Kasumi-1 (cell line): ENCODE results near the gene CD101.
A peak's percentile ranks its signal among the peaks of the same experiment; 100 is the strongest.

ENCODE experiments used
- DNase-seq, 2 experiments: peaks; one replicate each; lab custom pipeline; 2025; lab: John Stamatoyannopoulos, UW

CD101 gene

DNA sequence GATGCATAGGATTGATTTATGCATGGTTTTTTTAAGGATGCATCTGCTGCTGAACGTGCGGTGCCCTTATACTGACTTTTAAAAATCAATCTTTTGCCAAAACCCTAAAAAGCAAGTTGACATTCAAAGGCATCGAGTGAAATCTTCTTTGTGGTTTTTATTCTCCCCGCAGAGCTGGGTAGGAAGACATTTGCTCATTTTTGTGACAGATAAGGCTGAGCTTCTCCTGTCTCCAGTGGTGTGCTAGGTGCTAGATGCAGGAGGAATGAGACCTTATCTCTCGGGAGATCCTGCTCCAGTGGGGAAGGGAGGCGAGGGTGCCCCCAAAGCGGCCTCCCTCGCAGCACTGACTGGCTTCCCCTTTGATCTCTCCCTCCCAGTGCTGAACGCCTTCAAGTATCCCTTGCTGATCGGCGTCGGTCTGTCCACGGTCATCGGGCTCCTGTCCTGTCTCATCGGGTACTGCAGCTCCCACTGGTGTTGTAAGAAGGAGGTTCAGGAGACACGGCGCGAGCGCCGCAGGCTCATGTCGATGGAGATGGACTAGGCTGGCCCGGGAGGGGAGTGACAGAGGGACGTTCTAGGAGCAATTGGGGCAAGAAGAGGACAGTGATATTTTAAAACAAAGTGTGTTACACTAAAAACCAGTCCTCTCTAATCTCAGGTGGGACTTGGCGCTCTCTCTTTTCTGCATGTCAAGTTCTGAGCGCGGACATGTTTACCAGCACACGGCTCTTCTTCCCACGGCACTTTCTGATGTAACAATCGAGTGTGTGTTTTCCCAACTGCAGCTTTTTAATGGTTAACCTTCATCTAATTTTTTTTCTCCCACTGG, 14.9 kb upstream of the CD101 start:
- peak; percentile 20 to 30 for DNase-seq

DNA sequence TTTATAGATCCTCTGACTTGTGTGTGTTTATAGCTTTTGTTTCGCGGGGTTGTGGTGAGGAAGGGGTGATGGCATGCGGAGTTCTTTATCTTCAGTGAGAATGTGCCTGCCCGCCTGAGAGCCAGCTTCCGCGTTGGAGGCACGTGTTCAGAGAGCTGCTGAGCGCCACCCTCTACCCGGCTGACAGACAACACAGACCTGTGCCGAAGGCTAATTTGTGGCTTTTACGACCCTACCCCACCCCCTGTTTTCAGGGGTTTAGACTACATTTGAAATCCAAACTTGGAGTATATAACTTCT, 14.4 kb upstream of the CD101 start:
- DNase-seq: no peak

DNA sequence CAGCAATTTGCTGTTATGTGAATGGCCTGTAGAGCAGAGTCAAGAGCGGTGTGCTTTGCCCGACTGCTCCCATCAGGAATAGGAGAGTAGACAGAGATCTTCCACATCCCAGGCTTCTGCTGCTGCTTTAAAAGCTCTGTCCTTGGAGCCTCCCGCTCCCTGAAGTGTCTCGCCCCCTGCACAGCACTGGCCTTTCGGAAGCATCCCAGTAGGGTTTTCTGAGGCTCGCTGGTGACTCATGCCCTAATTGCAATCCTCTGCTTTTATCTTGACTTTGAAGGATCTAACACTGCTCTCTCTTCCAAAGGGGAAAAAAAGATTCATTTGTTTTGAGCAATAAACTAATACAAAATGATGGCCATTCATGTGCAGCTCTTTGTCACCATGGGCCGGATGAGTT, 13.3 kb upstream of the CD101 start:
- no peak for DNase-seq

DNA sequence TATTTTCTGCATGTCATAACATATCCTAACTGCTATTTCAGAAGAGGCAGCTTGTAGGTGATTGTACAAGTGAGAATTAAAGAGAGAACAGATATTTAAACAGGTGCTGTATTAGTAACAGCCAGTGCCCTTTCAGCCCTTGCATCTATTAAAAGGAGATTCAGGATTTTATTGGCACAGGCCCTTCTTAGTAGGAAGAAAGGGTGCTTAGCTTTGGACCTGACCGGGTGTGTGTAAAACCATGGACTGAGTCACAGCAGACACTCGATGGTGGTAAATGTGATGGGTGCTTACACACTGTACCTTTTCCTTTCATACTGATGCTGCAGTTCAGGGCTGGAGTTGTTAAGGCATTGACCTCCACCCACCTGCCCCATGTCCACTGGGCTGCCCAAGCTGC, 12.7 kb upstream of the CD101 start:
- no peak for DNase-seq

DNA sequence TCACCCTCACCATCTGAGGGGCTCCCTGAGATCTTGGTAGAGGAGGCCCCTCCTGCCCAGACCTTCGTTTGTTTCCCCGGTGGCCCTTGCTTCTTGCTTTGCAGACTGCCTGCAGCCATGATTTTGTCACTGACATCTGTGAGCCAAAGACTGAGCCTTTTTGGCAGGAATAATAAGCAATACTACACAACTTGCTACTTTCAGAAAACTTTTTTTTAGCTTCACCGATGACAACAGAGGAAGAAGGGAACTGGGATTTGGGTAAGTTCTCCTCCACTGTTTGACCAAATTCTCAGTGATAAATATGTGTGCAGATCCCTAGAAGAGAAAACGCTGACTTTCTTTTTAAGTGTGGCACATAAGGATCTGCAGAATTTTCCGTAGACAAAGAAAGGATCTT, 11.7 kb upstream of the CD101 start:
- no peak for DNase-seq

DNA sequence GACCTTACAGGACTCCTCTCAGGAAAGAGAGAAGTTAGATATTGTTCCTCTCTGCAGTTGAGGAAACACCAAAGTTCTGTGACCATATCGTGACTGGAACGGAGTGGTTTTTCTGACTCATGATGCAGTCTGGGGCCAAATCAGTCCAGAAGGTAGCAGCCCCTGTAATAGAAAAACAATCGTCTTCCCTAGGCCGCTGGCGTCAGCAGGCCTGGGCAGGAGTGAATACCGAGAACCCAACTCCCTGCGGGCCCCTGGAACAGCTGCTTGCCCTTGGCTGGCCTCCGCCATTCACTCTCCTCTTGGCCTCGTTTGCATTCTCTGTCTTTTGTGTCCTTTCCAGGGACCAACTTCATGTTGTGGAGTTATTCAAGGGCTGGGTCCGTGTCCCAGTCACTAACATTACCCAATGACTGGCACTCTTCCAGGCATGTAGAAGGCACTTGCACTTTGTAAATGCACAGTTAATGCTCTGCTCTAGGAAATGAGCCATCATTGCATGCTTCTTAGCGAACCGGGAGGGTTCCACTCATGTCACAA, 10.9 kb upstream of the CD101 start:
- DNase-seq: peak; percentile 36 to 58

DNA sequence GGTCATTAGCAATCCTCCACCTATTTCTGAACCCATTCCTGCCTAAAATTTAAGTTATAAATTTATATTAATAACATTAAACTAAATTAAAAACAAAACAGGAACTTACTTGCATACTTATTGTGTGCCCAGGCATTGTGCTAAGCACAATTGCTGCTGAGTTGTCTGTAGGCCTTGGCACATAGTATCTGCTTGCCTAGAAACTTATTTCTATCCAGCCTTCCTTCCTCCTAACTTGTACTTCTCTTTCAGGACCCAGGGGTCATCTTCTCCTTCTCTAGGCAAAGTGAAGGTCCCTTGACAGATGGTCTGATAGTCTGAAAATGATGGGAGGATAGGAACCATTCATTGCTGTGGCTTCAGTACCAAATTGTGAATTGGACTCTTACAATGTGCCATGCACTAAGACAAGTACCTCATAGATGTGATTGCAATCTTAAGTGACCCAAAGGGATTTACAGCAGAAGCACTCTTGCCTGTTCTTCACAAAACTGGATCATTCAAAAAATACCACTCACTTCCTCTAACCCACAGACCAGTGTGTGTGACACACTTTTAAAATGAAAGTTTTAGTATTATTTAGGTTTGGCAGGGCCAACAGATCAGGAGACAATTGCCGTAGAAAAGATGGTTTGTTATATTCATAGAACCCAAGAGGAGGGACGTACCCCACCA, 10.3 kb upstream of the CD101 start:
- peak in 1 of 2 experiments; percentile 11 for DNase-seq

DNA sequence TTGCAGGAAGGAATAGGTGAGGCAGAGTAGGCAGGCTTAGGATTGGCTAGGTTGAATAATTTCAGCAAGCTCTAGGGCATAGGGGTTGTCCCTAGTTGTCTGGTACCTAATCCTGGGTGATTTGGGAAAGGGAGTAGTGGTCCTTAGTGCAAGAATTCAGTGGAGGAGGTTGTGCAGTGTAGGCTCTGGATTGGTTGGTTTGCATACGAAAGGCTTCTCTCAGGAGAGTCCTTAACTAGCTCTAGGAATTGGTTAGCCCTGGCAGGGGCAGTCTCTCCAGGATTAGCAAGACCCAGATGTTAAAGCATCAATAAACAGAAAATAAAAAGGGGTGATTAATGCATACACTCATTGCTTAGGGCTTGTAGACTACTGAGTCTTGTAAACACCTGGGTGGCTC, 9.6 kb upstream of the CD101 start:
- no peak for DNase-seq

DNA sequence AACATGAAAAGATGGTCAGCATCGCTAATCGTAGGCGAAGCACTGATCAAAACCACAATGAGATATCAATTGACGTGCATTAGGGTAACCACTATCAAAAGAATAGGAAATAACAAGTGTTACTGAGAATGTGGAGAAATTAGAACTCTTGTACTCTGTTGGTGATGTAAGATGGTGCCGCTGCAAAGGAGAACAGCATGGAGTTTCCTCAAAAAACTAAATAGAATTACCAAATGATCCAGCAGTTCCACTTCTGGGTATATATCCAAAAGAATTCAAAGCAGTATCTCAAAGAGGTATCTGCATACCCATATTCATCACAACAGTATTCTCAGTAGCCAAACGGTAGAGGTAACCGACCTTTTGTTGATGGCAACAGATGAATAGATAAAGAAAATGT, 8.3 kb upstream of the CD101 start:
- DNase-seq: no peak

DNA sequence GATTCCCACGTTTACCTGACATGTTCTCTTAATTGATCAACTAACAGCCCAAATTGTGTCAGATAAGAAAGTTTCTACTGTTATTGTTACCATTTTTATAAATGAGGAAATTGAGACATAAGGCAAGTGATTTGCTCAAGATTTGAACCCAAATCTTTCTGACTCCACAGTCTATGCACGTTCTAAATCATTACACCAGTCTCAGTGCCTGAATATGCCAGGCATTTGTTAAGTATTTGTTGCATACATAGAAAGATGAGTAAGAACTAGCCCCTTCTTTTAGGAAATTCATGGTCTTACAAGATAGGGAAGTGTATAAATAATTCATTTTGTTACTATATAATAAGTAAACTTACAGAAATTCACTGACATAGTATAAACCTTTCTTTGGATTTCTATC, 7.1 kb upstream of the CD101 start:
- no peak for DNase-seq

DNA sequence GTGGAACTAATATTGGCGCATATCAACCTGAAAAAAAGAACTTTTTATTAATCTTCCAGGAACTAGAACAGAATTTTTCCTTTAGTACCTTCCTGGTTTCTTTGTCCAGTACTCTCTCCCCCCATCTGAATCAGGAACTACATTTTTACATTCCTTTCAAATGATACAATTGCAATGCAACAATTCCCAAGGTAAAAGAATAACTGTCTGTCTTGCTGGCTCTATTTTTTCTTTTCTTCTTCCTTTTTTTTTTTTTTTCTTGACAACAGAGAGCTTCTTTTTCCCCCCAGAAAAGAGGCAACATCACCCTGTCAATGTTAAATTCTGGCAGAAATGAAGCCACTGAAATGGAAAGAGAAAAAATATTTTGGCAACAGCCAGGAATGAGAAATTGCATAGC, 4.5 kb upstream of the CD101 start:
- DNase-seq: no peak

DNA sequence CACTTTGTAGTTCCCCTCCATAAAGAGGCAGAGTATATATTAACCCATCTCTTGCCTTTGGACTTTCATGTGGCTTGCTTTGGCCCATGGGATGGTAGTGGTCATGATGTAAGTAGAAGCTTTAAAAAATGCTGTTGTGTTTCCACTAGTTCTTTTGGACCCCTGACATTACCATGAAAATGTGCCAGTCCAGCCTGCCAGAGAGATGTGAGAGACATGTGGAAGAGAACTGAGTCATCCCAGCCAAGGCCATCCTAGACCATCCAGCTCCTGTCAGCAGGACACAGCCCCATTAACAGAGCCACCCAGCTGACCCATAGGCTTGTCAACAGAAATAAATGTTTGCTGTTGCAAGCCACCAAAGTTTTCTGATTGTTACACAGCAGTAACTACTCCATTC, 3.9 kb upstream of the CD101 start:
- DNase-seq: no peak

DNA sequence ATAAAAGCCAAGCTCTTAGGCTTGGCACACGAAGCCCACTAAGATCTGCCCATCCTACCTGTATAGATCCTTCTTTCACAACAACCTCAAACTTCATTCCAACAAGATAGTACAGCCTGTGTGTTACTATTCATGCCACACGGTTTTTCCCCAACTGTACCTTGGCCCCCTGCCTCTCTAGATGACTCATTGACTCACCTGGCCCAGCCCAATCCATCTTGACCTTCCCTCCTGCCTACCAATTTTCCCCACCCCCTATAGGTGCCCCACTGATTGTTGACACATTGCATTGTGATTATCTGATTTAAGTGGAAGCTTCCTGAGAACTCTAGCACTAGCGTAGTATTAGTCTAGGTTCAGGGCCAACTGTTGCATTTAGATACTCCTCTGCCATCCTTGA, 2.0 kb upstream of the CD101 start:
- no peak for DNase-seq

DNA sequence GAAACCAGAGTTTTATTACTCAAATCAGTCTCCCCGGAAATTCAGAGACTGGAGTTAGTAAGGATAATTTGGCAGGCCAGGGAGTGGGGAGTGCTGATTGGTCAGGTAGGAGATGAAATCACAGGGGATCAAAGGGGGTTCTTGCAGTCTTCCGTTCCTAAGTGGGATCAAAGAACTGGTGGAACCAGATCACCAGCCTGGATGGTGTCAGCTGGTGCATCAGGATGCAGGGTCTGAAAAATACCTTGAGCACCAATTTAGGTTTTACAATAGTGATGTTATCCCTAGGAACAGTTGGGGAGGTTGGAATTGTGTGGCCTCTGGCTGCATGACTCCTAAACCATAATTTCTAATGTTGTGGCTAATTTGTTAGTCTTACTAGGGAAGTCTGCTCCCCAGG, 1.4 kb upstream of the CD101 start:
- DNase-seq: no peak

DNA sequence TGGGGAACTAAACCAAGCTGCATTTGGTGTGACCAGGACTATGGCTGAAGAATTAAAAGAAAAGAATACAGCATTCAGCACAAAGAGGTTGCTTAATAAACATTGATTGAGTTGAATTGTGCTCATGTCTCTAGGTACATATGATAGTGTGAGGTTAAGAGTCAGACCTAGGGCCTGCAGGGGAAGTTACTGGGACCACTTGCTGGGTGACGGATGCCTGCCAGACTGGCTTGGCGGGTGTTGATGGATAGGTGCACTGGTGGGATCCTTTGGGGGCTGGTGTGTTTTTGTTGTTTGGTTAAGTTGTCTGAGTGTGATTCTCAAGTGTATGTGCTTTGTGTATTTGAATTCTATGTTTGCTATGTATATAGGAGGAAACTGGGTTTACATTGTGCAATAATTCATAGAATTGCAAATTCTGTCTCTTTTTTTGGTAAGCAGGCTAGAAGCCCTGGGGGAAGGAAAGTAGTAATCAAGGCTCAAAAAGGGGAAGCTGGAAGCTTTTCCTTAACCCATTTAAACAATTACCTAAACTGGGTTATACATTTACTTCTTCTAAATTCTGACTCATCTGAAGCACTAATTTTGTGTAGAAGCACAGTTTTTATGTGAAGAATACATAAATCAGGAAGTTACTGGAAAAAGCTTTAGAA, 1.8 kb downstream of the CD101 start:
- peak; percentile 89 to 90 for DNase-seq

DNA sequence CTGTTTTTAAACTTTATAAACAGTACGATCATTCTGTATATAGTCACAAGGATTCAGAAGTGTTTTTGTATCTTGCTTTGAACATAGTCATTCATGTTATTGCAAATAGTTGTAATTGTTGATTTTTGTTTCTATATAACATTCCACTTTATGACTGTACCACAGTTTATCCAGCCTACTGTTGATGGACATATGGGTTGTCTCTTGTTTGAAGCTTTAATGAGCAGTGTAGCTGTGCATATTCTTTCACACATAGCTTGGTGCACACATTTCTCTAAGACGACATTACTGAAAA, 6.1 kb downstream of the CD101 start:
- no peak for DNase-seq

DNA sequence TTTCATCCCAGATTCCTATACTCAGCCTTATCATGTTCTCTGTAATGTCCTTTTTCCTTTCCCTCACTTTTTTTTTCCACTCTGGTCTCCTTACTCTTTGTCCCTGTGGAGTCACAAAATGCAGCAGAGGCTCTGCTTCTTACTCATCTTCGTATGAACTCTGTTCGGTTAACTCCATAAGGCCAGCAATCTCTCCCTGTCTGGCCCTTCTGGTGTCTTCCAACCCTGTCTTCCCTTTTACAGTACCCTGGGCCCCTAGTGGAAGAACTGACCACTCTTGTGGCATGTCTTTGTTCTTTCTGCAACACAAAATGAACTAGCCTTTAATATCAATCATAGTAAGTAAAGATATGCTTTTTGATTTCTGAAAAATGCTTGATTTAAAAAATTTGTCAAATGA, 7.1 kb downstream of the CD101 start:
- DNase-seq: no peak

DNA sequence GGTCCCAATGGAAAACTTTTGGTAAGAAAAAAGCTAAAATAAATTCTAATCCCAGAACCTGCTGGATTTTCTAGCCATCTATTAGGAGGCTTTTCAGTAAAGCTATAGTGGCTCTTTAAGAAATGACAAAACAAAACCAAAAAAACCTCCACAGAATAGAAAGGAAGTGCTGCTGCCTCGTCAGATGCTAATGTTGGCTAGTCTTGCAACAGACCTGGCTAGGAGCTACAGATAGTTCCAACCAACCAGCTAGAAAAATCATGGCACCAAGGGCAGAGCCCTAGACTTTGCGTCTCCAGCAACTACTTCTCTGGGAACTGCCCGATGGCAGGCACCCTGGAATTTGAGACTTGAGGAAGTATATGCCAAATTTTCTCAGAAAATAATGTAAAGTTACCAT, 7.6 kb downstream of the CD101 start:
- DNase-seq: peak; percentile 89 to 93

DNA sequence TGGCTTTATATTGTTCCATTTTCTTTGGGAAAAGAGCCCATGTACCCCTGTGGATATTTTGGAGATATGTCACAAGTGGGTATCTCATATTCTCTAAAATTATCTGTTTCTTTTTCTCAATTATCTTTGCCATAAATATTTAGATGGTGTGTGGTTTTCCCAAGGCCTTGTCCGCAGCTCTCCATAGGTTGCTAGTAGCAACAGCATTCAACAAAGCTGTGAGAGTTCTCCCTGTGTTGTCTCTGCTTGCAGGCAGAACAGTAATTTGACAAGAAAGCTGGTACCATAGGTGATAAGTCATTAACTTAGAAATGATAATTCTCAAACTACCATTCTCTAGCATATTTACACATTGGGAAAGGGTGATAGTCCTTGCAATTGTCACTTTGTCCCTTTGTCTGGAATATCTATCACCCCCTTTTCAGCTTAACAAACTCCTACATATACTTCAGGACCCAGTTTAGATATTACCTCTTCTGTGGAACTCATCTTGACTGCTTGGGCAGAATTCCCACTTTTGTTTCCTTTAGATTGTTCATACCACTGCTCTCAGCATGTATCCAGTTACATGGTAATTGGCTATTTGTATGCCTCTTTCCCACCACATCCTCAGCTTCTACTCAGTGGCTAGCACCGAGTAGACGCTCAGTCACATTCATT, 8.9 kb downstream of the CD101 start:
- DNase-seq: no peak

DNA sequence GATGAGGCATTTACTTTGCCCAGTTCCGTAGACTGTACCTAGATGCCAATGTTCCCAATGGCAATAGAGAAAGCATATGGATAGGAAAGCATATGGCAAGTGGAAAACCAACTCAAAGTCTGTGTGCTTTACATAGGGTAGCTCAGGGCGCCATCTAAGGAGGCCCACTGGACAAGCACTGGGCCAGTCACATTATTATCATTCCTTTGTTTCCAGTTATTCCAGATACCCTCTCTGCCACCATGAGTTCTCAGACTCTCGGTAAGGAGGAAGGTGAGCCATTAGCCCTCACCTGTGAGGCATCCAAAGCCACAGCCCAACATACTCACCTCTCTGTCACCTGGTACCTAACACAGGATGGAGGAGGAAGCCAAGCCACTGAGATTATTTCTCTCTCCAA, 9.8 kb downstream of the CD101 start:
- DNase-seq: no peak

DNA sequence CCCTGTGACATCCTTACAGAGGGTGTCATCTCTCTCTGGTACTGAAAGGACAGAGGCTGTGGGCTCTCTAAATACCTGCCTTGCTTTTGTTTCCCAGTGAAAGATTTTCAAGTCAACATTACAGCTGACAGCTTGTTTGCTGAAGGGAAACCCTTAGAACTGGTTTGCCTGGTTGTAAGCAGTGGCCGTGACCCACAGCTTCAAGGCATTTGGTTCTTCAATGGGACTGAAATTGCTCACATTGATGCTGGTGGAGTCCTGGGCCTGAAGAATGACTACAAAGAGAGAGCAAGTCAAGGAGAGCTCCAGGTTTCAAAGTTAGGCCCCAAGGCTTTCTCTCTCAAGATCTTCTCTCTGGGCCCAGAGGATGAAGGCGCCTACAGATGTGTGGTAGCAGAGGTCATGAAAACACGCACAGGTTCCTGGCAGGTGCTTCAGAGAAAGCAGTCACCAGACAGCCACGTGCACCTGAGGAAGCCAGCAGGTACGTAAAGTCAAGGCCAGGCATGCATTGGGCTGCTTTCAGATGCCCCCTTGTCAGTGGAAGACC, 11.8 kb downstream of the CD101 start:
- DNase-seq: no peak

DNA sequence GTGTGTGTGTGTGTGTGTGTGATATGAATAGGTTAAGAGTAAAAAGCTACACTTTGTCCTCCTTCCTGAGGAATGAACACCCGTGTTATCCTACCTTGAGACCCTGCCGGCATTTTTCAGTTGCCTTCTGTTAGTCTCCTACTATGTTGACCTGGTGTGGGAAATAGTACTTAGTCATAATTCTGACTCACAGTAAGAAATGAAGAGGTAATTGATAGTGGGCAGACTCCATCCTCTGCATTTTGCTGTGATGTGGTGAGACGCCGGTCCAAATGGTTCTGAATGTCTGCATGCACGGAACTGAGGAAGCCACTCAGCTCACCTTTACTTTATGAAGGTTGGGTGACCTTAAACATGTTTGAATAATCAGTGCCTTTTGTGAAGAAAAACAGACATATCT, 12.6 kb downstream of the CD101 start:
- DNase-seq: no peak

DNA sequence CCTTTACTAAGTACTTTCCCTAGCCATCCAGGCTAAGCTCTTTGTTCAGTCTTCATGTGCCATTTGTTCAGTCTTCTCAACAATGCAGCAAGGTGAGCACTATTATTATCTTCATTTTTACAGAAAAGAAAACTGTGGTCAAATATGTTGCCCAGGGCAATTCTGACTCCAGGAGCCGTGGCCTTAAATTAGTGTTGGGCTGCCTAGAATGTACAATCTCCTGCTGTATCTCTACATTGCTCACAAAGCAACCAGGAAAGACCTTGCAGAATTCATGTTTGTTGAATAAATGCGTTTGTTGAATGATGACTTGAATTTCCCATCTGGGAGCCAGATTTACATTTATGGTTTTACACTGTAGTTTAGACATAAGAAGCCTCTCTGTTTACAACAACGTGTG, 14.2 kb downstream of the CD101 start:
- DNase-seq: no peak
